Measurements from ENCODE around the gene ZBTB16.

Gene ZBTB16

GRCh38 chr11:114181195-114181594 is 121.7 kb downstream of the ZBTB16 start:
- H3K27ac ChIP-seq (replicated peaks) = no peak overlapping the region
- H3K27me3 ChIP-seq (ENCODE audit: insufficient read depth, poor library complexity, severe bottlenecking) = no peaks in the 10 kb centered on the region
- H3K4me3 ChIP-seq (replicated peaks; ENCODE audit: insufficient read depth, low read length) = no peak overlapping the region
- no peak for DNase-seq (ENCODE audit: low read depth in 1 of 2, low spot score in 1 of 2)
- TF ChIP-seq REST (IDR thresholded peaks at IDR 0.05; ENCODE audit: insufficient replicate concordance, low read depth) (no peak), CTCF (IDR thresholded peaks at IDR 0.05; ENCODE audit: insufficient read depth, low read length) (no peak), POLR2AphosphoS5 (IDR thresholded peaks at IDR 0.05; ENCODE audit: low read depth) (no peak), GABPA (IDR thresholded peaks at IDR 0.05; ENCODE audit: low read depth) (no peak)

- TF ChIP-seq GABPA (IDR thresholded peaks at IDR 0.05; ENCODE audit: low read depth) (no peak), POLR2AphosphoS5 (IDR thresholded peaks at IDR 0.05; ENCODE audit: low read depth) (no peak), REST (IDR thresholded peaks at IDR 0.05; ENCODE audit: insufficient replicate concordance, low read depth) (no peak), CTCF (IDR thresholded peaks at IDR 0.05; ENCODE audit: insufficient read depth, low read length) (no peak), SPI1 (IDR thresholded peaks at IDR 0.05; ENCODE audit: borderline replicate concordance, low read depth) (no peak)
- Histone ChIP-seq H3K27me3 (ENCODE audit: insufficient read depth, poor library complexity, severe bottlenecking) (no peaks in the 10 kb centered on the region), H3K4me3 (replicated peaks; ENCODE audit: insufficient read depth, low read length) (no peak overlapping the region), H3K27ac (replicated peaks) (no peak overlapping the region)
- no peak for DNase-seq (ENCODE audit: low read depth in 1 of 2, low spot score in 1 of 2)
Measured at GRCh38 chr11:114181752-114182151, 122.2 kb downstream of the ZBTB16 start.

- TF ChIP-seq SPI1 (IDR thresholded peaks at IDR 0.05; ENCODE audit: borderline replicate concordance, low read depth) (no peak), GABPA (IDR thresholded peaks at IDR 0.05; ENCODE audit: low read depth) (no peak), CTCF (IDR thresholded peaks at IDR 0.05; ENCODE audit: insufficient read depth, low read length) (no peak), POLR2AphosphoS5 (IDR thresholded peaks at IDR 0.05; ENCODE audit: low read depth) (no peak), REST (IDR thresholded peaks at IDR 0.05; ENCODE audit: insufficient replicate concordance, low read depth) (no peak)
- Histone ChIP-seq H3K4me3 (replicated peaks; ENCODE audit: insufficient read depth, low read length) (no peak overlapping the region), H3K27ac (replicated peaks) (peak overlapping the region; percentile 24), H3K27me3 (ENCODE audit: insufficient read depth, poor library complexity, severe bottlenecking) (no peaks in the 10 kb centered on the region)
- no peak for DNase-seq (ENCODE audit: low read depth in 1 of 2, low spot score in 1 of 2)
Measured at GRCh38 chr11:114182471-114183043, 123.0 kb downstream of the ZBTB16 start.

Measured in HL-60 (cell line).